Right cardiac atrium (tissue), 5 donors: ENCODE data around the gene MPC1. TPM values are rescaled to one million over a fixed set of nuclear protein-coding genes. Genes with fewer than 3 reads are reported as not detected.
A peak's percentile ranks its signal among the peaks of the same experiment; 100 is the strongest.

Experiments used
- ATAC-seq, 2 donors: fragments of 200-7000 bp; cut with Tn5 transposase; one replicate each; pipeline versions ENCODE4 v1.8.0 to v1.9.1; 2020; ENCODE audit warnings: moderate library complexity in 2 of 2, mild to moderate bottlenecking in 1 of 2
- DNase-seq, 3 donors: peaks; one replicate each; pipeline ENCODE4 v3.0.0-alpha.2; 2020
- H3K27ac ChIP-seq: one replicate; pipeline ENCODE4 v1.5.1; 2013; ENCODE audit warnings: mild to moderate bottlenecking, low read length, control low read depth, moderate library complexity
- H3K27me3 ChIP-seq: one replicate; pipeline ENCODE4 v1.6.1; 2013; ENCODE audit not compliant: control insufficient read depth, insufficient read depth
- H3K4me1 ChIP-seq: one replicate; pipeline ENCODE4 v1.6.1; 2013; ENCODE audit warnings: low read length; ENCODE audit not compliant: control insufficient read depth, insufficient read depth
- H3K4me3 ChIP-seq: one replicate; pipeline ENCODE4 v1.5.1; 2013; ENCODE audit warnings: low read length, control low read depth
- H3K9me3 ChIP-seq: one replicate; pipeline ENCODE4 v1.6.1; 2013; ENCODE audit warnings: low read length; ENCODE audit not compliant: control insufficient read depth
- WGBS: extraction: QIAGEN DNeasy Blood & Tissue Kit; methylation state at CpG from one replicate; pipeline ENCODE4 v1.1.7; 2013; 5-methylcytosine and 5-hydroxymethylcytosine counted together
- intact Hi-C, 4 donors: fragments of 100-400 bp; cut with DNase I; formaldehyde crosslinking; loops; one replicate each; pipeline versions ENCODE4 v1.11.0 to v1.14.0; 2022 to 2023
- long read RNA-seq, 4 donors: library from polyadenylated mRNA; unstranded; transcript quantifications; one replicate each; pipeline ENCODE4 v2.0.0, GENCODE V29; 2020 to 2021
- polyA plus RNA-seq: library from polyadenylated mRNA; stranded (reverse); fragments of 200-250 nt; gene quantifications from one replicate; pipeline ENCODE4 v1.2.3, GENCODE V29; 2013
- total RNA-seq, 4 donors: library from RNA; stranded (reverse); fragmentation: NEBNext Ultra II Directional; extraction: Animal tissue kit (Norgen Biotek cat#: 25700); gene quantifications; one replicate each; pipeline ENCODE4 v1.2.1, GENCODE V29; 2021
- donor health status: healthy with polysubstance abuse.
- donor health status: DM: no; HTN: yes; CAD: no.
- donor health status: DM: no; HTN: no; CAD: no.
- donor health status: DM: no; HTN: yes; CAD: no; lungs with severe emphysema.
- donor health status: DM: yes; HTN: yes; CAD: no.

MPC1 gene
- total RNA-seq, result 100 to 1,000 TPM; 275 to 395 (median 317) TPM
- 760 TPM for polyA plus RNA-seq
- long read RNA-seq, donor 1, transcript MPC1-201 (4 exons, 976 nt), result major isoform, 398 of 412 reads
- long read RNA-seq, donor 1, partial matches to known transcripts, result 5 of 412 reads
- long read RNA-seq, donor 1, other reads (novel, unspliced or antisense), result 8 of 412 reads
- long read RNA-seq, donor 2, transcript MPC1-201 (4 exons, 976 nt), result major isoform, 207 of 218 reads
- long read RNA-seq, donor 2, partial matches to known transcripts, result 3 of 218 reads
- long read RNA-seq, donor 2, other reads (novel, unspliced or antisense), result 8 of 218 reads
- long read RNA-seq, donor 3, transcript MPC1-201 (4 exons, 976 nt), result major isoform, 266 of 292 reads
- long read RNA-seq, donor 3, partial matches to known transcripts, result 8 of 292 reads
- long read RNA-seq, donor 3, other reads (novel, unspliced or antisense), result 15 of 292 reads
- long read RNA-seq, donor 4, transcript MPC1-201 (4 exons, 976 nt), result major isoform, 235 of 248 reads
- long read RNA-seq, donor 4, partial matches to known transcripts, result 2 of 248 reads
- long read RNA-seq, donor 4, other reads (novel, unspliced or antisense), result 10 of 248 reads

- Histone ChIP-seq H3K4me3 (peak within 1 kb of the TSS; percentile 79), H3K9me3 (no peaks in the 10 kb centered on the region), H3K27me3 (no peaks in the 10 kb centered on the region), H3K27ac (peak within 1 kb of the TSS; percentile 93), H3K4me1 (no peaks in the 10 kb centered on the region)
- intact Hi-C loops, result loop anchor here in 2 of 4 donors (2.0 to 5.0 kb wide), 2 partner anchors 40 to 41 kb away; partner anchors contain the start of gene SFT2D1 (in 2 of the 2)
- ATAC-seq (peak; percentile 98 to 99), DNase-seq (peak; percentile 97 to 99 (median 99))
- under 1% methylated on average over 94 of the region's 94 CpGs for WGBS
Measured at GRCh38 chr6:166382933-166383801, at the start of gene MPC1. MPC1 (minus strand) TSS chr6:166382940; CDS start chr6:166382876, 64 bp downstream.

GRCh38 chr6:166430269-166430668, 47.5 kb upstream of the MPC1 start:
- no peak overlapping the region for H3K27ac ChIP-seq
- intact Hi-C loops, result no loop called here
- no peak for DNase-seq
- WGBS, result 96% methylated on average over 17 of the region's 17 CpGs
- H3K27me3 ChIP-seq, result no peaks in the 10 kb centered on the region
- no peak for ATAC-seq
- no peaks in the 10 kb centered on the region for H3K4me1 ChIP-seq
- no peak overlapping the region for H3K4me3 ChIP-seq
- H3K9me3 ChIP-seq, result no peaks in the 10 kb centered on the region

GRCh38 chr6:166424431-166424830, 41.7 kb upstream of the MPC1 start:
- ATAC-seq (no peak), DNase-seq (no peak)
- Histone ChIP-seq H3K27ac (no peak overlapping the region), H3K27me3 (no peaks in the 10 kb centered on the region), H3K4me1 (no peaks in the 10 kb centered on the region), H3K9me3 (no peaks in the 10 kb centered on the region), H3K4me3 (no peak overlapping the region)
- intact Hi-C loops, result no loop called here
- 89% methylated on average over 12 of the region's 12 CpGs for WGBS

DNA sequence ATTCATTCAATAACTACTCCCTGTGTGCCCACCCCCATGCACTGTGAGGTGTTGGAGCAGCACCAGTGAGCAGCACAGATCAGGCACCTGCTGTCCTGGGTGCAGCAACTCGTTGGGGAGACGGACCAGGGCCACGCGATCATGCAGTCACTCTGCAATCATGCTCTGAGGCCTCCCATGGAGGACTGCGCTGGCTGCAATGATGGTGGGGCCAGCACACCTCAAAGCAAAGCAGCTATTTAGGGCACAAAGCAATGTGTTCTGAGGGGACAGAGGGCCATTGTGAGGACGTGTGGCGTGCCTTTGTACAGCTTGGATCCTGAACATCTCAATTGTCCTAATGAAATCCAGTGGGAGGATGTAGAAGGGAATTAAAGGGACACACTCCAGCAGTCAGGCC, 41.0 kb upstream of the MPC1 start:
- no peaks in the 10 kb centered on the region for H3K4me1 ChIP-seq
- 85% methylated on average over 7 of the region's 7 CpGs for WGBS
- H3K4me3 ChIP-seq, result no peak overlapping the region
- ATAC-seq, result peak in 1 of 2 donors; percentile 21
- DNase-seq, result no peak
- no peaks in the 10 kb centered on the region for H3K9me3 ChIP-seq
- no peak overlapping the region for H3K27ac ChIP-seq
- H3K27me3 ChIP-seq, result no peaks in the 10 kb centered on the region
- intact Hi-C loops, result no loop called here

DNA sequence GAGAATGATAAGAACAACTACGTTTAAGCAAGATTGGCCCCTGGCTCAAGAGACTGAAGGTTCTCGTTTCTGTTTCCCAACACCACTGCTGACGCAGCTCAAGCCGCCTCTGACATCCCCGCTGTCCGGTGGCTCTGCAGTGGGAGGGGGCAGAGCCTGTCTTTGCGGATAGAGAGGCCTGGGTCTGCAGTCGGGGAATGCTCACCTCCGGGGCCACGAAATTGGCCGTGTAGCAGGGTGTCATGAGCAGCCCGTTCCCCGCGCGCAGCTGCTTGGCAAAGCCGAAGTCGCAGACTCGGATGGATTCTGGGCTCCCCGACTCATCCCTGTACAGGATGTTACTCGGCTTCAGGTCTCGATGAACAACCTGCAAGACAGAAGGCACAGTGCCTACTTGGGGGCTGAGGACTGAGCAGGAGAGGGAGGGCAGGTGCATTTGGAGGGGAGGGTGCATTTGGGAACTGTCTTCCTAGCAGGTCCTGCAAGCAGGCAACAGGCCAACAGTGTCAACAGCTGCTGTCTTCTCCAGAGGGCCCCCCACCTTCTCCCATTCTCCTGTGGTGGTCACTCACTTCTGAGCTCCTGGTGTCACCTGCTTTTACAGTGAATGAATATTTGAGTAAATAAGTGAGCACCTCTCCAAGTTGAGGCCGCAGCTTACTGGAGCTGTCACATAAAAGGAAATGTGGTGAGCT, 40.5 kb upstream of the MPC1 start:
- WGBS, result 92% methylated on average over 22 of the region's 22 CpGs
- H3K27me3 ChIP-seq, result no peaks in the 10 kb centered on the region
- ATAC-seq (no peak), DNase-seq (no peak)
- H3K9me3 ChIP-seq, result no peaks in the 10 kb centered on the region
- no peak overlapping the region for H3K4me3 ChIP-seq
- intact Hi-C loops, result no loop called here
- H3K27ac ChIP-seq, result no peak overlapping the region
- H3K4me1 ChIP-seq, result no peaks in the 10 kb centered on the region

GRCh38 chr6:166422201-166422940, 39.6 kb upstream of the MPC1 start:
- no peaks in the 10 kb centered on the region for H3K27me3 ChIP-seq
- H3K4me3 ChIP-seq, result no peak overlapping the region
- H3K9me3 ChIP-seq, result no peaks in the 10 kb centered on the region
- DNase-seq, result no peak
- no peaks in the 10 kb centered on the region for H3K4me1 ChIP-seq
- H3K27ac ChIP-seq, result no peak overlapping the region
- no peak for ATAC-seq
- WGBS, result 94% methylated on average over 20 of the region's 20 CpGs
- intact Hi-C loops, result no loop called here

DNA sequence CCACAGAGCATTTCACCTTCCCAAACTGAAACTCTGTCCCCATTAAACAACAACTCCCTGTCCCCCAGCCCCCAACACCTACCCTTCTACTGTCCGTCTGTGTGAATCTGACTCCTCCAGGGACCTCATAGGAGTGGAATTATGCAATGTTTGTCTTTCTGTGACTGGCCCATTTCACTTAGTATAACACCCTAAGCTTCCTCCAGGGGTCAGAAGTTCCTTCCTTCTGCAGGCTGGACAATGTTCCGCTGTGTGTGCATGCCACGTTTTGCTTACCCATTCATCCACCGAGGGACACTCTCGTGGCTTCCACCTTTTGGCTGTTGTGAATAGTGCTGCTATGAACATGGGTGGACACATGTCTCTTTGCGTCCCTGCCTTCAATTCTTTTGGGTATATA, 37.6 kb upstream of the MPC1 start:
- intact Hi-C loops, result no loop called here
- H3K27ac ChIP-seq, result no peak overlapping the region
- peak; percentile 67 to 85 for ATAC-seq
- H3K27me3 ChIP-seq, result no peaks in the 10 kb centered on the region
- H3K4me3 ChIP-seq, result no peak overlapping the region
- no peaks in the 10 kb centered on the region for H3K4me1 ChIP-seq
- no peak for DNase-seq
- no peaks in the 10 kb centered on the region for H3K9me3 ChIP-seq
- WGBS, result 53% methylated on average over 6 of the region's 6 CpGs

- Histone ChIP-seq H3K27ac (no peak overlapping the region), H3K4me3 (no peak overlapping the region), H3K4me1 (no peaks in the 10 kb centered on the region), H3K9me3 (no peaks in the 10 kb centered on the region), H3K27me3 (no peaks in the 10 kb centered on the region)
- DNase-seq (no peak), ATAC-seq (no peak)
- 94% methylated on average over 15 of the region's 15 CpGs for WGBS
- intact Hi-C loops, result no loop called here
Measured at GRCh38 chr6:166419717-166420116, 37.0 kb upstream of the MPC1 start.

DNA sequence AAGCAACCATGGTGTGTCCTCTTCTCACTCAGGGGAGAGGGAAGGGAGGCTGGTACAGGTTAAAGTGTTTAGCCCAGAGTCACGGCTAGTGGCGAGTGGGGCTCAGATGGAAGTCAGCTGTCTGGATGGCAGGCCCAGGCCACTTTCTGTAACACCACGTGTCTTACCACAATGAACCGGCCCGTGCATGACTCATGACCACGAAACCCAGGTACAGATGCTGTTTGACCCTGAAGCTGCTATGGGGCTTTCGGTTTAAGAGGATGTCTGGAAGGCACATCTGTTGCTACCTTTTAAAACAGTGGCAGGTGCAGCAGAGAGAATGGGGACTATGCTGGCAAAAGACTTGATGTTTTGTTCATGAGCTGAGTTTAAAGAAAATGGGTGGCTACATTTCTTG, 36.5 kb upstream of the MPC1 start:
- Histone ChIP-seq H3K27me3 (no peaks in the 10 kb centered on the region), H3K4me3 (no peak overlapping the region), H3K9me3 (no peaks in the 10 kb centered on the region), H3K4me1 (no peaks in the 10 kb centered on the region), H3K27ac (no peak overlapping the region)
- intact Hi-C loops, result no loop called here
- 82% methylated on average over 7 of the region's 7 CpGs for WGBS
- no peak for DNase-seq
- ATAC-seq, result no peak

- no peak for DNase-seq
- intact Hi-C loops, result no loop called here
- no peak overlapping the region for H3K27ac ChIP-seq
- no peak for ATAC-seq
- no peaks in the 10 kb centered on the region for H3K27me3 ChIP-seq
- H3K4me3 ChIP-seq, result no peak overlapping the region
- no peaks in the 10 kb centered on the region for H3K9me3 ChIP-seq
- WGBS, result 88% methylated on average over 9 of the region's 9 CpGs
- H3K4me1 ChIP-seq, result no peaks in the 10 kb centered on the region
Measured at GRCh38 chr6:166418691-166419143, 36.0 kb upstream of the MPC1 start.
